ENCODE data around the gene RAPGEF1.
"Not testable (repeated sequence)": the region's sequence is repeated elsewhere in the genome, so short reads cannot be mapped to it uniquely, and the experiment has no call there.

RAPGEF1 gene

DNA sequence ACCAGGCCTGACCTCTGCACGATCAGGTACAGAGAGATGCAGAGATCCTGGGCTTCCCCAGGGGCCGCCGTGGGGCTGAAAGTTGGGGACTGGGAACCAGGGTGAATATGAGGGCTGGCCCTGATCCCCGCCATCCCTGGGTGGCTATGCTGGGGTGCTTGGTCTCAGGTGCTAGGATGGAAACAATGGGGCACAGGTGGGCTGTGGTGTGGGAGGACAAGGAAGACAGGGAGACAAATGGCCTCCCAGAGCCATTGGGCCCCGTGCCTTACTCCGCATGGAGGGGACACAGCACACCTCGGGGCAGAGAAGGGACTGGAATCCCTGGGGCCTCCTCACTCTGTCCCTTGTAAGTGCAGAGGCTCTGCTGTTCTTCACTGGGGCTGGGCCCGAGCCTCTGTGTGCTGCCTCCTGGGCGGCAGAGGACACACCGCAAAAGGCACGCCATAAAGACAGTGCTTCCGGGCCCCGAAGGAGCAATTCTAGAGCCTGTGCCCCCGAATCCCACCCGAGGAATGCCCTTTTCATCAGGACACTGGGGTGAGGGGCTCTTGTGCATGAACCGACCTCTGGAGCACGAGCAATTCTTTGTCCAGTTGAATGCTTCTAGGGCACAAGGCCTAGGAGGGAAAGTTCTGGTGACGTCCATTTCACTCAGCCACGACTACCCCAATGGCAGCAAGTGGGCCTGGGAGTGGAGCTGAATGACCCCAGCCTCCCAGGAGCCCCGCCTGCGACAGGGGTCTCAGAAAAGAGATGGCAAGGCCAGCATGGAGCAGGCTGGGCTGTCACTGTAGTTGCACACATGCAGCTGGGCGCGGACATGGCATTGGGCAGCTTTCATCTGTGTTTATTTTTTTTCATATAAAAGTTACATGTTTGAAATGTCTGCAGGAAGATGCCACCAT lies 163.7 kb downstream of the RAPGEF1 start:
- in situ Hi-C loops (cut with MboI; ENCODE audit: low sequenced_read_pairs): no loop called here

- in situ Hi-C loops (cut with MboI; ENCODE audit: low sequenced_read_pairs): no loop called here
Measured at GRCh38 chr9:131574730-131575640, 164.9 kb downstream of the RAPGEF1 start.

GRCh38 chr9:131567910-131568309 lies 172.0 kb downstream of the RAPGEF1 start:
- in situ Hi-C loops (cut with MboI; ENCODE audit: low sequenced_read_pairs): no loop called here

DNA sequence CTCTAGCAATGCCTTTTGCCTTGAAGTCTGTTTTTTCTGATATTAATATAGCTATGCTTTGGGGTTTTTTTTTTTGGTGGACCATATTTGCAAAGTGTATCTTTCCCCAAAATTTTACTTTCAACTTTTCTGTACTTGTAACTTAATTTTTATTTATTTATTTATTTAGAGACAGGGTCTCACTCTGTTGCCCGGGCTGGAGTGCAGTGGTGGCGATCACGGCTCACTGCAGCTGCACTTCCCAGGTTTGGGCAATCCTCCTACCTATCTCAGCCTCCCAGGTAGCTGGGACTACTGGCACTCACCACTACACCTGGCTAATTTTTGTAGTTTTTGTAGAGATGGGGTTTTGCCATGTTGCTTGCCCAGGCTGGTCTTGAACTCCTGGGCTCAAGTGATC lies 173.7 kb downstream of the RAPGEF1 start:
- in situ Hi-C loops (cut with MboI; ENCODE audit: low sequenced_read_pairs): no loop called here

- in situ Hi-C loops (cut with MboI; ENCODE audit: low sequenced_read_pairs): no loop called here
Measured at GRCh38 chr9:131565369-131565768, 174.5 kb downstream of the RAPGEF1 start.

DNA sequence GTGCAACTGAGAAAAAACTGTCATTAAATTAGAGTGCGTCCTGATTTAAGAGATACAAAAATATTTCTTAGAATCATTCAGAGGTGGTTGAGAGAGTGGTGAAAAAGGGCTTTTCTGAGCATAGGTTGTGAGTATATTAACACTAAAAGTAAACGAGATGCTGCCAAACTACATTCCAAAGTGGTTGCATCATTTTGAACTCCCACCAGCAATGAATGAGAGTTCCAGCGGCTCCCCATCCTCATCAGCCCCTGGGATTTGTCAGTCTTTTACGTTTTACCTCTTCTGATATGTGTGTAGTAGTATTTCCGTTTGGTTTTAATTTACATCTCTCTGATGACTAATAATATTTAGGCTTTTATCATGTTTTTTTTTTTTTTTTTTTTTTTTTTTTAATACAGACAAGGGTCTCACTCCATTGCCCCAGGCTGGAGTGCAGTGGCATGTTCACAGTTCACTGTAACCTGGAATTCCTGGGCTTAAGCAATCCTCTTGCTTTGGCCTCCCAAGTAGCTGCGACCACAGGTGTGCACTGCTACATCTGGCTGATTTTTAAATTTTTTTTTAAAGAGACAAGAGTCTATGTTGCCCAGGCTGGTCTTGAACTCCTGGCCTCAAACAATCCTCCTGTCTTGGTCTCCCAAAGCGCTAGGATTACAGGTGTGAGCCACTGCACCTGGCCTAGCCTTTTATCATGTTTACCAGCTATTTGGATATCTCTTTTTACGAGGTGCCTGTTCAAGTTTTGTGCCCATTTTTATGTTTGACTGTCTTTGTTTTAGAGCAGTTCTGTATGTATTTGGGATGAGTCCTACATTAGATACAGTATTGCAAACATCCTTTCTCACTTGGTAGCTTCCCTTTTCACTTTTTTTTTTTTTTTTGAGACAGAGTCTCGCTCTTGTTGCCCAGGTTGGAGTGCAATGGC lies 177.6 kb downstream of the RAPGEF1 start:
- in situ Hi-C loops (cut with MboI; ENCODE audit: low sequenced_read_pairs): no loop called here

DNA sequence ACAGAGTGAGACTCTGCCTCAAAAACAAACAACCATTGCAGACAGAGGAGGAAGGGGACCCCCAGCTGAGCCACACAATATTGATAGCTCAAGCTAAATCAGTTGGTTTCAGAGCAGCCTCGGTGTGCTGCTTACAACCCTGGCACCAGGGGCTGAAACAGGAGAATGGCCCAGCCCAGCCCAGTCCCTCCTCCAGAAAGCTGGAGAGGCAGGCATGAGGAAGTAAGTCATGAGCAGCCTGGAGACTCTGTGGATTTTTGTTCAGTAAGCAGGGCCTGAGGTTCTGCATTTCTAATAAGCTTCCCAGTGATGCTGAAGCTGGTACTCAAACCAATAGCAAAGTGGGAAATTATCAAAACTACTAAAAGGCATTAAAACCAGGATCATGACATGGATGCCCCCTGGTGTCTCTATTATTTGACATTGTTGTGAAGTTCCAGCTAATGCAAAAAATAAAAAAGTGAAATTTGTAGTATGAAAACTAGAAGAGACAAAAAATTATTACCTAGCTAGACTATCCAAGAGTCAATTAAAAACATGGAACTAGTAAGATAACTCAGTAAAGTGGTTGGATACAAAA lies 180.4 kb downstream of the RAPGEF1 start:
- in situ Hi-C loops (cut with MboI; ENCODE audit: low sequenced_read_pairs): no loop called here

DNA sequence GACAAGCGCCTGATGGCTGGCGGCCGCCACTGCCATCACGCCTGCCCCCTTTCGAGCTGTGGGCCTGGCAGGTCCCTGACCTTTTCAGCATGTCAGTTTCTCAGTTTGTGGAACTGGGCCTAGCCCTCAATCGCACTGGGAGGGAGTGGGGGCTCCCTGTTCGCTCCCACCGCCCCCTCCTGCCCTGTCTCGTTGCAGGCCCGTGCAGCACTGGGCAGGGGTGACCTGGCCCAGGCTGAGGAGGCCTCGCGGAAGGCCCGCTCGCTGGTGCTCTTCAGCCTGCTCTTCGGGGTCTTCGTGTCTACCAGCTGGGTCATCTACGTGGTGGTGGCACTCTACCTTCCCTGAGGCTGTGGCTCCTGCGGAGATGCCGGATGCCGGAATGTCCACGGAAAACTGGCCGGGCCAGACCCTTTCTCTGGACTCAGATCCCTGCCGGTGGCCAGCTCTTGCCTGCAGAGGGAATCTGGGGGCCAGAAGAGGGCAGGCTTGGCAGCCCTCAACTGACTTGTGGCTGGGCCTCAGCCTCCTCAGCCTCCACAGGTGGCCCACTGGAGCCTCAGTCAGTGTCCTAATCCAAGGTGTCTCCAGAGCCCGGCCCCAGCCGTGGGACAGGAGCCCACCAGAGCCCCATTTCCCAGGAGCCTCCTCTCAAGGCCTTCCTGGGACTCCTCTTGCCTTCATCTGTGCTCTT lies 181.9 kb downstream of the RAPGEF1 start:
- in situ Hi-C loops (cut with MboI; ENCODE audit: low sequenced_read_pairs): no loop called here

GRCh38 chr9:131555841-131556673 lies 183.8 kb downstream of the RAPGEF1 start:
- in situ Hi-C loops (cut with MboI; ENCODE audit: low sequenced_read_pairs): no loop called here

DNA sequence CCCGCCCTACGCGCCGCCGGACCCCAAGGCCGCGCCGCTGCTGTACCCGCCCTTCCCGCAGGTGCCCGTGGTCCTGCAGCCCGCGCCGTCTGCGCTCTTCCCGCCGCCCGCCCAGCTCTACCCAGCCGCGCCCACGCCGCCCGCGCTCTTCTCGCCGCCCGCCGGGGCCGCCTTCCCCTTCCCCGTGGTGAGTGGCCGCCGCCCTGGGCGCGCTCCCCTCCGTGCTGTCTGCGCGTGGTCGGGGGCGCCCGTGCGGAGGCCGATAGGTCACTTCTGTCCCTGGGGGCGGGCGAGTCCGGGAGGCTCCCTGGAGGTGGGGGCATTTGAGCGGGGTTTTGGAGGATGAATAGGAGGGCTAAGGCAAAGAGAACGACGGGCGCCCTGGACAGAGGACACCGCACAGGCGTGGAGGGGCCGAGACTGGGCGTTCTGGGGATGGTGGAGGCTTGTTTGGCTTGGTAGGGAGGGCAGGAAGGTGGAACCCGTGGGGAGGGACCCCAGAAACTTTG lies 185.0 kb downstream of the RAPGEF1 start:
- in situ Hi-C loops (cut with MboI; ENCODE audit: low sequenced_read_pairs): no loop called here

- in situ Hi-C loops (cut with MboI; ENCODE audit: low sequenced_read_pairs): no loop called here
Measured at GRCh38 chr9:131554087-131554842, 185.6 kb downstream of the RAPGEF1 start.

DNA sequence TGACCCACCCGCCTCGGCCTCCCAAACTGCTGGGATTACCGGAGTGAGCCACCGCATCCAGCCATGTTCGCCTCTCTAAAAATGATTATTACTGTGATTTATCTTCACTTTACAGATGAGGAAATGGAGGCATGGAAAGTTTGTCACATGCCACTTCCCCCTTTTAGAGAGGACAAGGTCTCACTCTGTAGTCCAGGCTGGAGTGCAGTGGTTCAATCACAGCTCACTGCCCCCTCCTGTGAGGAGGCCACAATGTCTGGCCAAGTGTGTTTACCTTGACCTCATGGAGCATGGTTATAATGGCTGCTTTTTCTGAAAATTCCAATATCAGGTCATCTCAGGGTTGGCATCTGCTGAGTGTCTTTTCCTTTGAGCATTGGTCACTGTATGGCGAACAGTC lies 187.8 kb downstream of the RAPGEF1 start:
- in situ Hi-C loops (cut with MboI; ENCODE audit: low sequenced_read_pairs): no loop called here

DNA sequence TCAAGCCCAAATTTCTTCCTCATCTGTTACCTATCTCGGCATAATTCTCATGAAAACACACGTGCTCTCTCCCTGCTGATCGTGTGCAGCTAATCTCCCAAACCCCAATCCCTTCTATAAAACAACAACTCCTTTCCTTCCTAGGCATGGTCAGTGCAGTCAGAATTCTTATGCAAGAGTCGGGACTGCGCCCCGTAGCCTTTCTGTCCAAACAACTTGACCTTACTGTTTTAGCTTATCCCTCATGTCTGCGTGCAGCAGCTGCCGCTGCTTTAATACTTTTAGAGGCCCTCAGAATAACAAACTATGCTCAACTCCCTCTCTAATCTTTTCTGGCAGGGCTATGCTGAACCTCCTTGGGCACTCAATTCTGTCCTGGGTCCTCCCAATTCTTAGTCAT lies 189.4 kb downstream of the RAPGEF1 start:
- in situ Hi-C loops (cut with MboI; ENCODE audit: low sequenced_read_pairs): not testable (repeated sequence)

DNA sequence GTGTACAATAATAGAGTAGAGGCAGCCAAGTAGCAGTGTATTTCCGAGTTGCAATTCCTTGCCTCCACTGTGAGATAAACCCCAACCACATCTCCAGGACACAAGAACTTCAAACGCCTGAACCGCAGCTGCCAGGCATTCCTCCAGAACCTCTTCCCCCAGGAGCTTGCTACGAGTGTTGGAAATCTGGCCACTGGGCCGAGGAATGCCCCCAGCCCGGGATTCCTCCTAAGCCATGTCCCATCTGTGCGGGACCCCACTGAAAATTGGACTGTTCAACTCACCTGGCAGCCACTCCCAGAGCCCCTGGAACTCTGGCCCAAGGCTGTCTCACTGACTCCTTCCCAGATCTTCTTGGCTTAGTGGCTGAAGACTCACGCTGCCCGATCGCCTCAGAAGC lies 190.7 kb downstream of the RAPGEF1 start:
- in situ Hi-C loops (cut with MboI; ENCODE audit: low sequenced_read_pairs): not testable (repeated sequence)

DNA sequence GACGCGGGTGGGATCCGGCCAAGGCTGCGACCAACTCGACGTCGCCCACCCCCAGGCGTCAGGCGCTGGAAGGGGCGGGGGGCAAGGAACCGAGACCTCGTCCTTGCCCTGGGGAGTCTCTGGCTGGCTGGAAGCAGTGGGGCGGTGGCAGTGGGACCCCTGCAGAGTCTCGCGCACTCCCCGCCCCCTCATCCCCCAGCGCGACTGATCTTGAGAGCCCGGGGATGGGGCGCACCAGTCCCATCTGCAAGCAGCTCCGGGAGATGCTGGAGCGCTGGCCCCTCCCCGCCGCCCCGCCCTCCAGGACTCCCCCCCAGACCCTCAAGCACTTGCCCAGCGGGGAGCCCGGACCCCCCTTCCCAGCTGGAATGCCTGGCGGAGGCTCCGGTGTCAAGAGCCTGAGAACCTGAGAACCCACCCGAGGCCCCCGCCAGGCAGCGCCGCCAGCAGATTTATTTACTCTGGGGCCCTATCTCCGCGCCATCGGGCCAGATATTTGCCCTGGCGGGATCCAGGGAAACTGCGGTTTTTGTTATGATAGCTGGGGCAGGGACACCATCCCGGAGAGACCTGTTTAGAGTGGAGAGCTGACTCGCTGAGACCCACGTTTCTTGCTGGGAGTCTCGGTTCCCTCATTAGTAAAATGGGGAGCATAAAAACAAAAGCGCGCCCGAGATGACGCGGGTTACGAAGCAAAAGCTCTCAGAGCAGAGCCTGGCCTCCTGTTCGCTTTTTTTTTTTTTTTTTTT lies 193.4 kb downstream of the RAPGEF1 start:
- in situ Hi-C loops (cut with MboI; ENCODE audit: low sequenced_read_pairs): no loop called here

GRCh38 chr9:131545786-131546335 lies 194.0 kb downstream of the RAPGEF1 start:
- in situ Hi-C loops (cut with MboI; ENCODE audit: low sequenced_read_pairs): no loop called here

Data from hTERT RPE-1 (cell line).